SK-N-SH treated with all-trans-retinoic acid at 6 μM for 48 hours (cell line): ENCODE measurements around the gene SAA1.

Source experiments
- ATAC-seq: fragments of 200-7000 bp; cut with Tn5 transposase; 3 replicates; pipeline ENCODE4 v1.9.1; 2020; ENCODE audit warnings: mild to moderate bottlenecking, moderate library complexity
- ARNTL ChIP-seq: fragments of 450-650 bp; formaldehyde crosslinking; IDR thresholded peaks from 2 replicates; pipeline ENCODE4 v1.5.0; 2020; ENCODE audit warnings: low read depth, mild to moderate bottlenecking, moderate library complexity, borderline replicate concordance
- BACH2 ChIP-seq: fragments of 250-450 bp; sonication (Bioruptor Pico); IDR thresholded peaks from 2 replicates; pipeline ENCODE4 v1.9.0; 2021; ENCODE audit warnings: mild to moderate bottlenecking, borderline replicate concordance
- CREB5 ChIP-seq: fragments of 250-450 bp; sonication (Bioruptor Pico); IDR thresholded peaks from 2 replicates; pipeline ENCODE4 v1.5.1; 2020; ENCODE audit warnings: low read depth, mild to moderate bottlenecking, moderate library complexity
- CSDC2 ChIP-seq: fragments of 250-450 bp; sonication (Bioruptor Pico); IDR thresholded peaks from 2 replicates; pipeline ENCODE4 v1.5.0; 2020; ENCODE audit warnings: mild to moderate bottlenecking, moderate library complexity
- CSRNP3 ChIP-seq: fragments of 250-450 bp; sonication (Bioruptor Pico); IDR thresholded peaks from 2 replicates; pipeline ENCODE4 v1.5.1; 2021; ENCODE audit warnings: mild to moderate bottlenecking, moderate library complexity
- ESRRG ChIP-seq: fragments of 250-450 bp; sonication (Bioruptor Pico); IDR thresholded peaks from 2 replicates; pipeline ENCODE4 v1.6.1; 2021; ENCODE audit warnings: mild to moderate bottlenecking
- GLIS3 ChIP-seq: fragments of 250-450 bp; sonication (Bioruptor Pico); IDR thresholded peaks from 2 replicates; pipeline ENCODE4 v1.5.0; 2020; ENCODE audit warnings: mild to moderate bottlenecking, moderate library complexity
- ISL1 ChIP-seq: fragments of 250-450 bp; sonication (Bioruptor Pico); IDR thresholded peaks from 2 replicates; pipeline ENCODE4 v2.1.2; 2022; ENCODE audit warnings: mild to moderate bottlenecking, moderate library complexity
- OSR1 ChIP-seq: fragments of 250-450 bp; sonication (Bioruptor Pico); IDR thresholded peaks from 2 replicates; pipeline ENCODE4 v1.8.0; 2022; ENCODE audit warnings: moderate library complexity, mild to moderate bottlenecking, inconsistent platforms
- PATZ1 ChIP-seq: fragments of 250-450 bp; sonication (Bioruptor Pico); IDR thresholded peaks from 2 replicates; pipeline ENCODE4 v1.8.0; 2020; ENCODE audit warnings: mild to moderate bottlenecking, moderate library complexity, borderline replicate concordance
- PPARA ChIP-seq: fragments of 250-450 bp; sonication (Bioruptor Pico); IDR thresholded peaks from 2 replicates; pipeline ENCODE4 v1.5.0; 2020; ENCODE audit warnings: mild to moderate bottlenecking, borderline replicate concordance
- RARB ChIP-seq: fragments of 250-450 bp; sonication (Bioruptor Pico); IDR thresholded peaks from 2 replicates; pipeline ENCODE4 v1.8.0; 2021; ENCODE audit warnings: mild to moderate bottlenecking, moderate library complexity
- SNAI2 ChIP-seq: fragments of 250-450 bp; sonication (Bioruptor Pico); IDR thresholded peaks from 2 replicates; pipeline ENCODE4 v1.5.0; 2020; ENCODE audit warnings: mild to moderate bottlenecking, moderate library complexity
- TCF4 ChIP-seq: fragments of 250-450 bp; sonication (Bioruptor Pico); IDR thresholded peaks from 2 replicates; pipeline ENCODE4 v1.8.0; 2021; ENCODE audit warnings: mild to moderate bottlenecking, moderate library complexity, borderline replicate concordance
- TOX ChIP-seq: fragments of 250-450 bp; sonication (Bioruptor Pico); IDR thresholded peaks from 2 replicates; pipeline ENCODE4 v1.8.0; 2021; ENCODE audit warnings: mild to moderate bottlenecking, moderate library complexity, borderline replicate concordance
- TSHZ2 ChIP-seq: fragments of 250-450 bp; sonication (Bioruptor Pico); IDR thresholded peaks from 2 replicates; pipeline ENCODE4 v1.5.0; 2020; ENCODE audit warnings: mild to moderate bottlenecking, moderate library complexity
- ZC3H10 ChIP-seq: fragments of 250-450 bp; sonication (Bioruptor Pico); IDR thresholded peaks from 2 replicates; pipeline ENCODE4 v1.5.1; 2021; ENCODE audit warnings: mild to moderate bottlenecking, moderate library complexity
- ZFP3 ChIP-seq: fragments of 250-450 bp; sonication (Bioruptor Pico); IDR thresholded peaks from 2 replicates; pipeline ENCODE4 v1.5.0; 2020; ENCODE audit warnings: mild to moderate bottlenecking, moderate library complexity
- ZFP30 ChIP-seq: fragments of 450-650 bp; formaldehyde crosslinking; IDR thresholded peaks from 2 replicates; pipeline ENCODE4 v1.5.0; 2022; ENCODE audit warnings: mild to moderate bottlenecking, moderate library complexity
- ZNF565 ChIP-seq: fragments of 450-650 bp; formaldehyde crosslinking; conservative IDR thresholded peaks from 2 replicates; pipeline ENCODE4 v1.5.0; 2020; ENCODE audit warnings: low read depth, mild to moderate bottlenecking, moderate library complexity
- ZNF70 ChIP-seq: fragments of 450-650 bp; formaldehyde crosslinking; IDR thresholded peaks from 2 replicates; pipeline ENCODE4 v1.5.0; 2020; ENCODE audit warnings: mild to moderate bottlenecking, moderate library complexity
- ZNF8 ChIP-seq: fragments of 450-650 bp; formaldehyde crosslinking; IDR thresholded peaks from 2 replicates; pipeline ENCODE4 v1.5.0; 2020; ENCODE audit warnings: mild to moderate bottlenecking, moderate library complexity

The SAA1 gene

GRCh38 chr11:18223591-18224387, 42.3 kb upstream of the SAA1 start:
- no peak for ATAC-seq

GRCh38 chr11:18225913-18226312, 40.2 kb upstream of the SAA1 start:
- TF ChIP-seq RARB: no peak
- TF ChIP-seq ZC3H10 (CRISPR knock-in tag): no peak
- TF ChIP-seq ISL1: no peak
- no peak for TF ChIP-seq ZFP30 (CRISPR knock-in tag)
- no peak for TF ChIP-seq BACH2 (CRISPR knock-in tag)
- TF ChIP-seq TSHZ2 (CRISPR knock-in tag): no peak
- TF ChIP-seq ZNF8 (CRISPR knock-in tag): no peak
- no peak for TF ChIP-seq CSDC2 (CRISPR knock-in tag)
- TF ChIP-seq GLIS3 (CRISPR knock-in tag): no peak
- no peak for TF ChIP-seq ZNF565 (CRISPR knock-in tag)
- no peak for TF ChIP-seq SNAI2 (CRISPR knock-in tag)
- TF ChIP-seq ZFP3 (CRISPR knock-in tag): no peak
- no peak for TF ChIP-seq ZNF70 (CRISPR knock-in tag)
- TF ChIP-seq OSR1: no peak
- TF ChIP-seq ESRRG (CRISPR knock-in tag): no peak
- no peak for TF ChIP-seq TOX (CRISPR knock-in tag)
- no peak for TF ChIP-seq TCF4
- TF ChIP-seq PPARA: no peak
- TF ChIP-seq PATZ1: no peak
- ATAC-seq: no peak

More at GRCh38 chr11:18223591-18224387, 42.3 kb upstream of the SAA1 start:
- TF ChIP-seq ZNF8 (CRISPR knock-in tag) (no peak), CSDC2 (CRISPR knock-in tag) (no peak), ZFP3 (CRISPR knock-in tag) (no peak), ISL1 (no peak), BACH2 (CRISPR knock-in tag) (no peak)

- no peak for ATAC-seq
- TF ChIP-seq TOX (CRISPR knock-in tag) (no peak), CSDC2 (CRISPR knock-in tag) (no peak), ISL1 (no peak), PATZ1 (no peak), RARB (no peak), ESRRG (CRISPR knock-in tag) (no peak)
These were observed 36.6 kb upstream of the SAA1 start for GRCh38 chr11:18229501-18229900.

GRCh38 chr11:18230859-18231258, 35.2 kb upstream of the SAA1 start:
- ATAC-seq: no peak
- TF ChIP-seq CREB5 (no peak), CSRNP3 (CRISPR knock-in tag) (no peak), ARNTL (CRISPR knock-in tag) (no peak), OSR1 (no peak), SNAI2 (CRISPR knock-in tag) (no peak)
